WTC11 (cell line): ENCODE results near the gene LYST.

Source experiments
- CREM ChIP-seq: sonication (generic); formaldehyde crosslinking; IDR thresholded peaks from 2 replicates; pipeline ENCODE4 v1.8.1; 2022; ENCODE audit warnings: mild to moderate bottlenecking, missing genetic modification reagents, moderate library complexity
- ELF4 ChIP-seq: sonication (generic); formaldehyde crosslinking; IDR thresholded peaks from 2 replicates; pipeline ENCODE4 v1.8.1; 2022; ENCODE audit warnings: low read depth, mild to moderate bottlenecking, moderate library complexity, missing genetic modification reagents
- FOXP1 ChIP-seq: sonication (generic); formaldehyde crosslinking; IDR thresholded peaks from 2 replicates; pipeline ENCODE4 v1.8.0; 2022; ENCODE audit warnings: missing genetic modification reagents, mild to moderate bottlenecking, moderate library complexity, borderline replicate concordance
- NR2C2 ChIP-seq: sonication (generic); formaldehyde crosslinking; IDR thresholded peaks from 2 replicates; pipeline ENCODE4 v1.8.0; 2022; ENCODE audit warnings: mild to moderate bottlenecking, missing genetic modification reagents
- TEAD4 ChIP-seq: sonication (generic); formaldehyde crosslinking; IDR thresholded peaks from 2 replicates; pipeline ENCODE4 v1.8.0; 2022; ENCODE audit warnings: mild to moderate bottlenecking, missing genetic modification reagents
- TF ChIP-seq, protein P1 (sequence below): fragments of 200-600 bp; IDR thresholded peaks from 2 replicates; pipeline ENCODE4 v1.8.0; 2022; ENCODE audit warnings: antibody characterized with exemption
- TF ChIP-seq, protein P2 (sequence below): sonication (generic); formaldehyde crosslinking; IDR thresholded peaks from 2 replicates; pipeline ENCODE4 v1.8.1; 2022; ENCODE audit warnings: mild to moderate bottlenecking, moderate library complexity, missing genetic modification reagents
- TF ChIP-seq, protein P3 (sequence below): sonication (generic); formaldehyde crosslinking; IDR thresholded peaks from 2 replicates; pipeline ENCODE4 v1.8.0; 2022; ENCODE audit warnings: mild to moderate bottlenecking, missing genetic modification reagents

GRCh38 chr1:235763962-235764361, 102.7 kb downstream of the LYST start:
- TF ChIP-seq, protein P1, sequence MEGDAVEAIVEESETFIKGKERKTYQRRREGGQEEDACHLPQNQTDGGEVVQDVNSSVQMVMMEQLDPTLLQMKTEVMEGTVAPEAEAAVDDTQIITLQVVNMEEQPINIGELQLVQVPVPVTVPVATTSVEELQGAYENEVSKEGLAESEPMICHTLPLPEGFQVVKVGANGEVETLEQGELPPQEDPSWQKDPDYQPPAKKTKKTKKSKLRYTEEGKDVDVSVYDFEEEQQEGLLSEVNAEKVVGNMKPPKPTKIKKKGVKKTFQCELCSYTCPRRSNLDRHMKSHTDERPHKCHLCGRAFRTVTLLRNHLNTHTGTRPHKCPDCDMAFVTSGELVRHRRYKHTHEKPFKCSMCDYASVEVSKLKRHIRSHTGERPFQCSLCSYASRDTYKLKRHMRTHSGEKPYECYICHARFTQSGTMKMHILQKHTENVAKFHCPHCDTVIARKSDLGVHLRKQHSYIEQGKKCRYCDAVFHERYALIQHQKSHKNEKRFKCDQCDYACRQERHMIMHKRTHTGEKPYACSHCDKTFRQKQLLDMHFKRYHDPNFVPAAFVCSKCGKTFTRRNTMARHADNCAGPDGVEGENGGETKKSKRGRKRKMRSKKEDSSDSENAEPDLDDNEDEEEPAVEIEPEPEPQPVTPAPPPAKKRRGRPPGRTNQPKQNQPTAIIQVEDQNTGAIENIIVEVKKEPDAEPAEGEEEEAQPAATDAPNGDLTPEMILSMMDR = no peak
- TF ChIP-seq FOXP1 (no peak), ELF4 (CRISPR knock-in tag) (no peak), TEAD4 (CRISPR knock-in tag) (no peak), NR2C2 (no peak), CREM (CRISPR knock-in tag) (no peak)
- TF ChIP-seq, protein P2, sequence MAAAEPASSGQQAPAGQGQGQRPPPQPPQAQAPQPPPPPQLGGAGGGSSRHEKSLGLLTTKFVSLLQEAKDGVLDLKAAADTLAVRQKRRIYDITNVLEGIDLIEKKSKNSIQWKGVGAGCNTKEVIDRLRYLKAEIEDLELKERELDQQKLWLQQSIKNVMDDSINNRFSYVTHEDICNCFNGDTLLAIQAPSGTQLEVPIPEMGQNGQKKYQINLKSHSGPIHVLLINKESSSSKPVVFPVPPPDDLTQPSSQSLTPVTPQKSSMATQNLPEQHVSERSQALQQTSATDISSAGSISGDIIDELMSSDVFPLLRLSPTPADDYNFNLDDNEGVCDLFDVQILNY = no peak
- TF ChIP-seq, protein P3, sequence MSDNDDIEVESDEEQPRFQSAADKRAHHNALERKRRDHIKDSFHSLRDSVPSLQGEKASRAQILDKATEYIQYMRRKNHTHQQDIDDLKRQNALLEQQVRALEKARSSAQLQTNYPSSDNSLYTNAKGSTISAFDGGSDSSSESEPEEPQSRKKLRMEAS (CRISPR knock-in tag) = no peak
